ENCODE results near the gene CEP44. TPM values are rescaled to one million over a fixed set of nuclear protein-coding genes. Genes with fewer than 3 reads are reported as not detected.
"Not testable (repeated sequence)": the region's sequence is repeated elsewhere in the genome, so short reads cannot be mapped to it uniquely, and the experiment has no call there.

The CEP44 gene
- total and polyA plus RNA-seq, 9 donors = 9.7 to 18.6 (median 12.8) TPM

GRCh38 chr4:174352061-174352819 lies 68.5 kb downstream of the CEP44 start:
- H3K4me3 ChIP-seq (ENCODE audit: low read length) = no peak overlapping the region
- WGBS (ENCODE audit: insufficient coverage) = 72% methylated on average over 4 of the region's 5 CpGs
- no peaks in the 10 kb centered on the region for H3K27me3 ChIP-seq (ENCODE audit: control insufficient read depth, insufficient read depth, low read length)
- H3K27ac ChIP-seq (ENCODE audit: low read length) = no peak overlapping the region
- no peaks in the 10 kb centered on the region for H3K36me3 ChIP-seq (ENCODE audit: control insufficient read depth, insufficient read depth, low read length)
- H3K9me3 ChIP-seq (replicated peaks; ENCODE audit: control insufficient read depth, low read depth, low read length) = no peaks in the 10 kb centered on the region
- H3K4me1 ChIP-seq (ENCODE audit: control insufficient read depth, insufficient read depth, low read length) = no peaks in the 10 kb centered on the region
- DNase-seq = peak; percentile 19

GRCh38 chr4:174357321-174357720 lies 73.6 kb downstream of the CEP44 start:
- H3K4me3 ChIP-seq (ENCODE audit: low read length) = no peak overlapping the region
- no peaks in the 10 kb centered on the region for H3K27me3 ChIP-seq (ENCODE audit: control insufficient read depth, insufficient read depth, low read length)
- no peaks in the 10 kb centered on the region for H3K9me3 ChIP-seq (replicated peaks; ENCODE audit: control insufficient read depth, low read depth, low read length)
- H3K36me3 ChIP-seq (ENCODE audit: control insufficient read depth, insufficient read depth, low read length) = no peaks in the 10 kb centered on the region
- no peak for DNase-seq
- H3K27ac ChIP-seq (ENCODE audit: low read length) = no peak overlapping the region
- no peaks in the 10 kb centered on the region for H3K4me1 ChIP-seq (ENCODE audit: control insufficient read depth, insufficient read depth, low read length)
- WGBS (ENCODE audit: insufficient coverage) = no CpG with 5 or more reads among the region's 4 CpGs

- H3K27me3 ChIP-seq (ENCODE audit: control insufficient read depth, insufficient read depth, low read length) = no peaks in the 10 kb centered on the region
- 29% methylated on average over 1 of the region's 1 CpG for WGBS (ENCODE audit: insufficient coverage)
- no peaks in the 10 kb centered on the region for H3K9me3 ChIP-seq (replicated peaks; ENCODE audit: control insufficient read depth, low read depth, low read length)
- no peaks in the 10 kb centered on the region for H3K36me3 ChIP-seq (ENCODE audit: control insufficient read depth, insufficient read depth, low read length)
- no peak overlapping the region for H3K4me3 ChIP-seq (ENCODE audit: low read length)
- H3K27ac ChIP-seq (ENCODE audit: low read length) = no peak overlapping the region
- no peak for DNase-seq
- H3K4me1 ChIP-seq (ENCODE audit: control insufficient read depth, insufficient read depth, low read length) = no peaks in the 10 kb centered on the region
Measured at GRCh38 chr4:174358410-174358809, 74.7 kb downstream of the CEP44 start.

- Histone ChIP-seq H3K4me3 (ENCODE audit: low read length) (no peak overlapping the region), H3K27ac (ENCODE audit: low read length) (no peak overlapping the region), H3K9me3 (replicated peaks; ENCODE audit: control insufficient read depth, low read depth, low read length) (no peaks in the 10 kb centered on the region), H3K27me3 (ENCODE audit: control insufficient read depth, insufficient read depth, low read length) (no peaks in the 10 kb centered on the region), H3K4me1 (ENCODE audit: control insufficient read depth, insufficient read depth, low read length) (no peaks in the 10 kb centered on the region), H3K36me3 (ENCODE audit: control insufficient read depth, insufficient read depth, low read length) (no peaks in the 10 kb centered on the region)
- no CpG with 5 or more reads among the region's 1 CpG for WGBS (ENCODE audit: insufficient coverage)
- no peak for DNase-seq
Measured at GRCh38 chr4:174358829-174359228, 75.1 kb downstream of the CEP44 start.

- no peaks in the 10 kb centered on the region for H3K27me3 ChIP-seq (ENCODE audit: control insufficient read depth, insufficient read depth, low read length)
- H3K4me3 ChIP-seq (ENCODE audit: low read length) = no peak overlapping the region
- no peak for DNase-seq
- no peaks in the 10 kb centered on the region for H3K4me1 ChIP-seq (ENCODE audit: control insufficient read depth, insufficient read depth, low read length)
- no peaks in the 10 kb centered on the region for H3K9me3 ChIP-seq (replicated peaks; ENCODE audit: control insufficient read depth, low read depth, low read length)
- no peaks in the 10 kb centered on the region for H3K36me3 ChIP-seq (ENCODE audit: control insufficient read depth, insufficient read depth, low read length)
- no CpG with 5 or more reads among the region's 2 CpGs for WGBS (ENCODE audit: insufficient coverage)
- H3K27ac ChIP-seq (ENCODE audit: low read length) = no peak overlapping the region
Measured at GRCh38 chr4:174362340-174362739, 78.6 kb downstream of the CEP44 start.

GRCh38 chr4:174363782-174364181 lies 80.1 kb downstream of the CEP44 start:
- not testable (repeated sequence) for H3K27me3 ChIP-seq (ENCODE audit: control insufficient read depth, insufficient read depth, low read length); H3K4me1 ChIP-seq (ENCODE audit: control insufficient read depth, insufficient read depth, low read length); DNase-seq; H3K36me3 ChIP-seq (ENCODE audit: control insufficient read depth, insufficient read depth, low read length); H3K4me3 ChIP-seq (ENCODE audit: low read length); H3K9me3 ChIP-seq (replicated peaks; ENCODE audit: control insufficient read depth, low read depth, low read length); H3K27ac ChIP-seq (ENCODE audit: low read length)
- WGBS (ENCODE audit: insufficient coverage) = no CpG with 5 or more reads among the region's 1 CpG

GRCh38 chr4:174365018-174365587 lies 81.4 kb downstream of the CEP44 start:
- Histone ChIP-seq H3K4me1 (ENCODE audit: control insufficient read depth, insufficient read depth, low read length) (no peaks in the 10 kb centered on the region), H3K36me3 (ENCODE audit: control insufficient read depth, insufficient read depth, low read length) (no peaks in the 10 kb centered on the region), H3K9me3 (replicated peaks; ENCODE audit: control insufficient read depth, low read depth, low read length) (no peaks in the 10 kb centered on the region), H3K27ac (ENCODE audit: low read length) (no peak overlapping the region), H3K4me3 (ENCODE audit: low read length) (no peak overlapping the region), H3K27me3 (ENCODE audit: control insufficient read depth, insufficient read depth, low read length) (no peaks in the 10 kb centered on the region)
- peak; percentile 73 for DNase-seq
- WGBS (ENCODE audit: insufficient coverage) = no CpG with 5 or more reads among the region's 2 CpGs

GRCh38 chr4:174369985-174370384 lies 86.3 kb downstream of the CEP44 start:
- WGBS (ENCODE audit: insufficient coverage) = no CpG with 5 or more reads among the region's 2 CpGs
- Histone ChIP-seq H3K36me3 (ENCODE audit: control insufficient read depth, insufficient read depth, low read length) (no peaks in the 10 kb centered on the region), H3K4me3 (ENCODE audit: low read length) (no peak overlapping the region), H3K27ac (ENCODE audit: low read length) (no peak overlapping the region), H3K4me1 (ENCODE audit: control insufficient read depth, insufficient read depth, low read length) (no peaks in the 10 kb centered on the region), H3K9me3 (replicated peaks; ENCODE audit: control insufficient read depth, low read depth, low read length) (no peaks in the 10 kb centered on the region), H3K27me3 (ENCODE audit: control insufficient read depth, insufficient read depth, low read length) (no peaks in the 10 kb centered on the region)
- DNase-seq = no peak

- Histone ChIP-seq H3K4me1 (ENCODE audit: control insufficient read depth, insufficient read depth, low read length) (no peaks in the 10 kb centered on the region), H3K27me3 (ENCODE audit: control insufficient read depth, insufficient read depth, low read length) (no peaks in the 10 kb centered on the region)
- no CpG with 5 or more reads among the region's 1 CpG for WGBS (ENCODE audit: insufficient coverage)
Measured at GRCh38 chr4:174373821-174374220, 90.1 kb downstream of the CEP44 start.

GRCh38 chr4:174375422-174375821 lies 91.7 kb downstream of the CEP44 start:
- Histone ChIP-seq H3K27ac (ENCODE audit: low read length) (no peak overlapping the region), H3K4me3 (ENCODE audit: low read length) (no peak overlapping the region), H3K4me1 (ENCODE audit: control insufficient read depth, insufficient read depth, low read length) (no peaks in the 10 kb centered on the region), H3K9me3 (replicated peaks; ENCODE audit: control insufficient read depth, low read depth, low read length) (no peaks in the 10 kb centered on the region), H3K27me3 (ENCODE audit: control insufficient read depth, insufficient read depth, low read length) (no peaks in the 10 kb centered on the region), H3K36me3 (ENCODE audit: control insufficient read depth, insufficient read depth, low read length) (no peaks in the 10 kb centered on the region)
- WGBS (ENCODE audit: insufficient coverage) = 97% methylated on average over 4 of the region's 8 CpGs
- DNase-seq = no peak

More at GRCh38 chr4:174373821-174374220, 90.1 kb downstream of the CEP44 start:
- H3K4me3 ChIP-seq (ENCODE audit: low read length) = no peak overlapping the region
- H3K36me3 ChIP-seq (ENCODE audit: control insufficient read depth, insufficient read depth, low read length) = no peaks in the 10 kb centered on the region
- DNase-seq = no peak
- H3K9me3 ChIP-seq (replicated peaks; ENCODE audit: control insufficient read depth, low read depth, low read length) = no peaks in the 10 kb centered on the region
- H3K27ac ChIP-seq (ENCODE audit: low read length) = no peak overlapping the region

All from muscle of leg (tissue), 11 donors.